22Rv1 (cell line): ENCODE results near the gene SUCO.

ENCODE experiments used
- ZFX ChIP-seq: fragments of 450-650 bp; IDR thresholded peaks from 2 replicates; pipeline ENCODE4 v1.6.1; 2017; ENCODE audit warnings: antibody characterized with exemption, borderline replicate concordance
- TF ChIP-seq, protein P1 (sequence below): fragments of 450-650 bp; IDR thresholded peaks from 2 replicates; pipeline ENCODE4 v1.5.1; 2017; ENCODE audit warnings: mild to moderate bottlenecking

DNA sequence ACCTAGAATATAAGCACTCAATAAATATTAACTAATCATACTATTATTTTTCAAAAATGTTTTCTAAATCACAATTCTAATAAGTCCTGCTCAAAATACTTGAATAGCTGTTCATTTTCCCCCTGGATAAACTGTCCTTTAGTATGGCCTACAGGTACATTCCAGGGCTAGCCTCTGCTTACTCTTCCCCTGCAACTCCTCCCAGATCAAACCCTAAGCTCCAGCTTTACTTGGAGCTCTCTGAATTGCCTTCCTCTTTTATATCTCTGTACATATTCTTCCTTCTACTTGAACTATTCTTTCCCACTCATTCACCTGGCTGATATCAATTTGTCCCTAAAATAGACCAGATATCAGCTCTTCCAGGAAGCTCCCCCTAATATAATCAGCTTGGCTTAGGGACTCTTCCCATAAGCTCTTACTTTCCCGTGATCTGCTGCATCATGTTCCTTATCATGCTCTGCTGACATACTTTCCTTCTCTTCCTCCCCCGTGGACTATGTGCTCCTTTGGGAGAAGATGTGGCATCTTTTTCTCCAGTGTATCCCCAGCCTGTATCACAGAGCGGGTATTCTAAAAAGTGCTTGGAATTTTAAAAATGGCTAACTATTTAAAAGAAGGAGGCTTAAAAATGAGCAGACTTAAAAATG, 46.0 kb upstream of the SUCO start:
- TF ChIP-seq, protein P1, sequence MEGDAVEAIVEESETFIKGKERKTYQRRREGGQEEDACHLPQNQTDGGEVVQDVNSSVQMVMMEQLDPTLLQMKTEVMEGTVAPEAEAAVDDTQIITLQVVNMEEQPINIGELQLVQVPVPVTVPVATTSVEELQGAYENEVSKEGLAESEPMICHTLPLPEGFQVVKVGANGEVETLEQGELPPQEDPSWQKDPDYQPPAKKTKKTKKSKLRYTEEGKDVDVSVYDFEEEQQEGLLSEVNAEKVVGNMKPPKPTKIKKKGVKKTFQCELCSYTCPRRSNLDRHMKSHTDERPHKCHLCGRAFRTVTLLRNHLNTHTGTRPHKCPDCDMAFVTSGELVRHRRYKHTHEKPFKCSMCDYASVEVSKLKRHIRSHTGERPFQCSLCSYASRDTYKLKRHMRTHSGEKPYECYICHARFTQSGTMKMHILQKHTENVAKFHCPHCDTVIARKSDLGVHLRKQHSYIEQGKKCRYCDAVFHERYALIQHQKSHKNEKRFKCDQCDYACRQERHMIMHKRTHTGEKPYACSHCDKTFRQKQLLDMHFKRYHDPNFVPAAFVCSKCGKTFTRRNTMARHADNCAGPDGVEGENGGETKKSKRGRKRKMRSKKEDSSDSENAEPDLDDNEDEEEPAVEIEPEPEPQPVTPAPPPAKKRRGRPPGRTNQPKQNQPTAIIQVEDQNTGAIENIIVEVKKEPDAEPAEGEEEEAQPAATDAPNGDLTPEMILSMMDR = no peak
- no peak for TF ChIP-seq ZFX
